AG20443 (cell line): ENCODE measurements around the gene NIPBL.
"Not testable (repeated sequence)": the region's sequence is repeated elsewhere in the genome, so short reads cannot be mapped to it uniquely, and the experiment has no call there.

Experiments
- DNase-seq: peaks from one replicate; pipeline ENCODE4 v3.0.0; 2012; ENCODE audit warnings: low spot score, mixed read lengths

NIPBL gene

GRCh38 chr5:37015795-37016666, 139.5 kb downstream of the NIPBL start:
- no peak for DNase-seq

GRCh38 chr5:37028910-37029309, 152.3 kb downstream of the NIPBL start:
- DNase-seq = no peak

- DNase-seq = no peak
These were observed 152.9 kb downstream of the NIPBL start for GRCh38 chr5:37029436-37029835.

GRCh38 chr5:37034955-37035354, 158.4 kb downstream of the NIPBL start:
- DNase-seq = no peak

- no peak for DNase-seq
These were observed 161.3 kb downstream of the NIPBL start for GRCh38 chr5:37037840-37038239.

GRCh38 chr5:37039824-37040223, 163.3 kb downstream of the NIPBL start:
- DNase-seq = no peak

GRCh38 chr5:37043693-37044092, 167.1 kb downstream of the NIPBL start:
- no peak for DNase-seq

GRCh38 chr5:37044120-37044519, 167.6 kb downstream of the NIPBL start:
- no peak for DNase-seq

GRCh38 chr5:37045703-37046102, 169.1 kb downstream of the NIPBL start:
- no peak for DNase-seq

- no peak for DNase-seq
These were observed 171.4 kb downstream of the NIPBL start for GRCh38 chr5:37047947-37048346.

GRCh38 chr5:37054391-37054790, 177.8 kb downstream of the NIPBL start:
- no peak for DNase-seq

GRCh38 chr5:37055383-37055990, 178.9 kb downstream of the NIPBL start:
- DNase-seq = no peak

GRCh38 chr5:37056762-37057161, 180.2 kb downstream of the NIPBL start:
- DNase-seq = no peak

GRCh38 chr5:37060030-37060429, 183.5 kb downstream of the NIPBL start:
- DNase-seq = no peak

GRCh38 chr5:37063739-37064138, 187.2 kb downstream of the NIPBL start:
- no peak for DNase-seq

GRCh38 chr5:37064442-37064841, 187.9 kb downstream of the NIPBL start:
- DNase-seq = no peak

GRCh38 chr5:37071487-37071886, 194.9 kb downstream of the NIPBL start:
- DNase-seq = peak; percentile 7

- peak; percentile 65 for DNase-seq
These were observed 195.5 kb downstream of the NIPBL start for GRCh38 chr5:37071901-37072581.

- no peak for DNase-seq
These were observed 198.9 kb downstream of the NIPBL start for GRCh38 chr5:37075399-37075950.

- no peak for DNase-seq
These were observed 200.6 kb downstream of the NIPBL start for GRCh38 chr5:37077146-37077545.

- no peak for DNase-seq
These were observed 204.1 kb downstream of the NIPBL start for GRCh38 chr5:37080697-37081096.

- not testable (repeated sequence) for DNase-seq
These were observed 206.4 kb downstream of the NIPBL start for GRCh38 chr5:37082977-37083376.

- DNase-seq = not testable (repeated sequence)
These were observed 209.5 kb downstream of the NIPBL start for GRCh38 chr5:37086026-37086425.
